GM18867 (cell line): ENCODE data around the gene TOM1L1.

Source experiments
- ATAC-seq: cut with Tn5 transposase; IDR thresholded peaks from one replicate; pipeline ENCODE4 v1.9.1; 2021; ENCODE audit warnings: mild to moderate bottlenecking, moderate library complexity; ENCODE audit not compliant: unreplicated experiment

The TOM1L1 gene

DNA sequence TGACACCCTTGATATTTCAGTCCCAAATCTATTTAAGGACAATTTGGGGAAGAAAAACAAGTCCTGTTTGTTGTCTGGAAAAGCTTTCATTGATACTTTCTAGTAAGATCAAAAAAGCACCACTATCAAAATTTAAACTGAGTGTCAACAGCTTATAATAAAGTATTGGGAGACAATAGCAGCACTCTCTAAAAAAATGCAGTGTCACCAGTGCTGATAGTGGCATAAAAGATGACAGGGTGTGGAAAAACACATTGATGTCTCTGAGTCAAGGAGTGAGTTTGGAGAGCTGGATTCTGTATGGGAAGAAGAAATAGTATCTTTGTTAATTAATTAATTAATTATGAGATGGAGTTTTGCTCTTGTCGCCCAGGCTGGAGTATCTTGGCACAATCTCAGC lies 8.3 kb upstream of the TOM1L1 start:
- ATAC-seq = no peak

GRCh38 chr17:54898576-54898975 lies 2.1 kb upstream of the TOM1L1 start:
- ATAC-seq = no peak

- no peak for ATAC-seq
Observed at GRCh38 chr17:54899201-54899600, 1.5 kb upstream of the TOM1L1 start.

DNA sequence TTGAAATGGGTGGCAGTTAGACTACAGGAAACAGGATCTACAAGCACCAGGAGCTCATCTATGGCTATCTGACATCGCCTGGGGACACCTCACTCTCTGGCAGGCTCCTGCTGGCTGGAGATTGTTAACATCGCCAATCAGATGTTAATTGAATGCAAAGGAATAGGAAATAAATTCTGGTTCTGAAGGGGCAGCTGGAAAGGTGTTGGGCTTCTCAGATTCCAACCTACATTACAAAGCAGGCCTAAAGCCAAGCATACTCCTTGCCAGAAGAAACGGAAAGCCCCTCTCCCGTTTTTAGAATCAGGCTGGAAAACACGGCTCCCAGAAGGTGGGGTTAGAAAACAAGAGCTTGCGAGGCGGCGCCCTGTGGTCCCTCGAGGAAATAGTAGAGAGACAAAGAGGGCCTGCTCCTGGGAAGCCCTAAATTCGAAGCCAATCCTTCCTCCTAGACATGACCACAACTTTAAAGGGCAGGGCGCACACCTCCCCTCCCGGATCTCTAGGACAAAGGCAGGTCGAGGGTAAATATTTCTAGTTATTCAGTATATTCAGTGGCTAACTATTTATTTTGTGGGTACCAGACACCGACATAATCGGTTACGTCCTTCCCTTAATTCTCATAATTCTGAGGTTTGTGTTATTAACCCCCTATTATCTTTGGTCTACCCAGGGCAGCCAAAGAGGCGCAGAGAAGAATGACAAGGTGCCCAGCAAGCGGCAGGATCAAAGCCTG lies 763 bp upstream of the TOM1L1 start:
- ATAC-seq = no peak

DNA sequence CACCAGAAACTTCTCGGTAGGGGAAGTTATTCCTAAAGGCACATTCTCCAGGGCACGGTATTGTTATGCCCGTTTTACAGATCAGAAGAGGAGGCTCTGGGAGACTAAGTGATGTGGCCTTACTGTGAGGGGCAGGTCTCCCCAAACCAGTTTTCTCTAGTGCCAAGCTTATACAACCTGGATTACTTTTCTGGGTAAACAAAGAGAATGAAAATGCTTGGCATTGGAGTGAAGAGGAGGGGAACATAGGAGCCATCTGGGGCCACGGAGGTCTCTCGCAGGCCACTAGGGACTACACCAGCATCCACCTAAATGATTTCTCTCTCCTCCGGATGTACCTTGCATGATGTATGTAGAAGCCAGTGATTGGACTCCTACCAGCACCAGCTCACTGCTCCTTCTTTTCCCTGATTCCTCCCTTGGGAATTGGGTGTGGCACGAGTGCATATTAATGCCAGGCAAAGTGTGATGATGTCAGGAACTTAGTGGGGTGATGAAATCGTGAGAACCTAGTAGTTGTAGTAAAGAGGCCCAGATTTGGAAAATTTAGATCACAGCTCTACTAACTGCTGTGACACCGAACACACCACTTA lies 674 bp downstream of the TOM1L1 start:
- ATAC-seq = no peak

DNA sequence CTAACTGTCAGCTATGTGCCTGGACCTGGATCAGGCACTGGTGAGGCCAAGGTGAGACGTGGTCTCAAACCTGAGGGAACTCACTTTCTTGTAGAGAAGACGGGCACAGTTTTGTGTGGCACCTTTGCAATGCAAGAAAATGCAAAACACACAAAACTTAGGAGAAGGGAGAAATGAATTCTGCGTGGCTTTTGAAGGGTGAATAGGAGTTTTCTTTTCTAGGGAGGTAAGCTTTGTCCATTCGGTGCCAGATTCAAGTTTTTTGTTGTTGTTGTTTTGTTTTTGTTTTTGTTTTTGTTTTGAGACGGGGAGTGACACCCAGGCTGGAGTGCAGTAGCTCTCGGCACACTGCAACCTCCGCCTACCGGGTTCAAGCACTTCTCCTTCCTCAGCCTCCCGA lies 1.4 kb downstream of the TOM1L1 start:
- ATAC-seq = no peak

DNA sequence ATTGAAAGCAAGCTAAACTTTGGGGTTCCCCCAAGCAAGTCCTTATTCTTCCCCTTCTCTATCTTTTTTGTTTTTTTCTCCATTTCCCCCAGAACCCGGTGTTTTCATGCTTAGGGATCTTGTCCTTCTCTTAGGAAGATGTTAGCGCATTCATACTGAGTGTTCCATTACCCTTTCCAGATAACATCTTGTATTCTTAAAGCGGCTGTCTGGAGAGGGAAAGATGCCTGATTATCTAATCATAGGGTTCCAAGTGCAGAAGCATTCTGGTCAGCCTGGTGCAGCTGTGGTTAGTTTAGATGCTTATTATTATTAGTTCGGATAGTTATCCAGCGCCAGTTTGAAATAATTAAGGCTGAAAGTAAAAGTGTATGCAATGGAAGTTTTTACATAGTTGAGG lies 2.0 kb downstream of the TOM1L1 start:
- ATAC-seq = no peak

GRCh38 chr17:54903375-54903774 lies 2.7 kb downstream of the TOM1L1 start:
- ATAC-seq = no peak

GRCh38 chr17:54906683-54907082 lies 6.0 kb downstream of the TOM1L1 start:
- no peak for ATAC-seq

DNA sequence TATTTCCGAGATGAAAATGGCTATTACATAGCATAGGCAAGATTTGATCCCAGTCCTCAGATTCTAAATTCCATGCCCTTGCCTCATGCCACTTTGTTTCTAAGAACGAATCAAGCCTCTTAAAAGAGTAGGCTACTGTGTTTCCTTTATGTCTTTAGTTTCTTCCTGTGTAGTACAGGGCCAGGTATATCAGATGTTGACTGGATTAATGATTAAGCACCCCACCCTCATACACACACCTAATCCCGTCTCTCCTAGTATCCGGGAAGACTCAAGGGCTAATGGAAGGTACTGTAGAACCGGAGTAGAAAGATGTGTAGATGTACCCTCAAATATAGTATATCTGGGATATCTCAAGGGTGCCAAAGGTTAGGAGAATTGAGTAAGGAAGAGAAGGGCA lies 6.7 kb downstream of the TOM1L1 start:
- no peak for ATAC-seq

- no peak for ATAC-seq
Observed at GRCh38 chr17:54909766-54910165, 9.1 kb downstream of the TOM1L1 start.

GRCh38 chr17:54916721-54917120 lies 16.1 kb downstream of the TOM1L1 start:
- no peak for ATAC-seq

- ATAC-seq = no peak
Observed at GRCh38 chr17:54919425-54919824, 18.8 kb downstream of the TOM1L1 start.

- ATAC-seq = no peak
Observed at GRCh38 chr17:54920819-54921218, 20.2 kb downstream of the TOM1L1 start.

GRCh38 chr17:54924405-54924804 lies 23.8 kb downstream of the TOM1L1 start:
- ATAC-seq = no peak

DNA sequence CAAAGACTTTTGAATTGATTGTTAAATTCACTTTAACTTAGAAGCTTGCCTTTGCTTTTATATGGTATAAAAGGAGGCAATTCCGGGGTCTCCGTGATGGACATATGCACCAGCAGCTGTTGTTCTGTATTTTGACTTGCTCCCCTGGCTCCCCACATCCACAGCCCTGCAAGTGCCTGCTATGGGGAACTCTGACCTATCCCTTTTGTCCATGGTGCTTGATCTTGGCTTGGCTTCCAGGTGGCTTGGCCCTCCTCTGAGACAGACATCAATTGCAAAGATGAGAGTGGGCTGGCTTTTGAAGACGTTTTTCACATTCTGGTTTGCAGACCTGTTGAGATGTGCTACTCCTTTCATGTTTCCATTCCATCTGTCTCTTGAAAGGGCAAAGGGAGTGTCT lies 26.9 kb downstream of the TOM1L1 start:
- no peak for ATAC-seq

GRCh38 chr17:54932711-54933110 lies 32.1 kb downstream of the TOM1L1 start:
- ATAC-seq = no peak

DNA sequence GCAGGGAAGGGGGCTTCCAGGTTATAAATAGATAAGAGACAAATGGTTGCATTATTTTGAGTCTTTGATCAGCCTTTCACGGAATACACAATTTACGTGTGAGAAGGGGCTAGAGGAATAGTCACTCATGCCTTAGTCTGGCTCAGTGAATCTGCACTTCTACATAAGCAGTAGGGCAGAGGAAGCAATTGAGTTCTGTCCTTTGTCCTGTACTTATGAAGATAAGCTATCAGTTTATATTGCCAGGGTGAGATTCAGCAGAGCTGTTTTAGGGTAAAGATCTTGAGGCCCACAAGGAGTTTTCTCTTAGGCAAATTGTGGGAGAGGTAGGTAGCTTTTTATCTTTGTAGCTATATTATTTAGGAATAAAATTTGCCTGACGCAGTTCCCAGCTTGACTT lies 33.3 kb downstream of the TOM1L1 start:
- no peak for ATAC-seq

DNA sequence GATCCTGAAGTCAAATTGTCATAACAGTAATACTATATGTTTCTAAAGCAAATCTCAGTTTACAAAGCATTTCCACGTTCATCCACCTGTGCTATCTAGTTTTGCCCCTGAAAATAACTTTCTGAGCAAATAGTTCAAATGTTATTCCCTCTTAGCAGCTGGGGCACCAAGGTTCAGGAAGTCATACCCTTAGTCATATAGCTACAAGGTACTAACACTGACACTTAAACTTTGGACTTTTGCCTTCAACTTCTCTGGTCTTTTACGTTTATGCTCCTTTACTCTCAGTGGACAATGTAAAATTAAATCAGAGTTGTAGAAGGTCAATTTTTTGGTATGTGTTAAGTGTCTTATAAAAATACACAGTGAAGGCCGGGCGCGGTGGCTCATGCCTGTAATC lies 34.8 kb downstream of the TOM1L1 start:
- no peak for ATAC-seq

- ATAC-seq = no peak
Observed at GRCh38 chr17:54937018-54937417, 36.4 kb downstream of the TOM1L1 start.

DNA sequence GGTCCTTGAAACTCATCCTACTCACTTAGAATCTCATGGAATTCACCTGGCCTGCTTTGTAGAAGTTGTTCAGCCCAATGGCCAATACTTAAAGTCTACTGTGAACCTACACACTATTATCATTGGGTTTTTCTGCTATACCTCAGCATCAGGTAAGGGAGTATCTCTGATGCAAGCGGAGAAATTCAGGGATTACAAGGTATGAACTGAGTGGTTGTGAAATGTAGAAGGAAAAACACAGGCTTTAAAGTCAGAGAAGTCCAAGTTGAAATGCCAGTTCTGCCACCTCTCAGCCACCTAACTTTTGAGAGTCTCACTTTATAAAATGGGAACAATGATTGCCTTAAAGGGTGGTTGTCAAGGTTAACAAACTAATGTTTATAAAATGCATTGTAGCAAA lies 36.8 kb downstream of the TOM1L1 start:
- ATAC-seq = no peak

DNA sequence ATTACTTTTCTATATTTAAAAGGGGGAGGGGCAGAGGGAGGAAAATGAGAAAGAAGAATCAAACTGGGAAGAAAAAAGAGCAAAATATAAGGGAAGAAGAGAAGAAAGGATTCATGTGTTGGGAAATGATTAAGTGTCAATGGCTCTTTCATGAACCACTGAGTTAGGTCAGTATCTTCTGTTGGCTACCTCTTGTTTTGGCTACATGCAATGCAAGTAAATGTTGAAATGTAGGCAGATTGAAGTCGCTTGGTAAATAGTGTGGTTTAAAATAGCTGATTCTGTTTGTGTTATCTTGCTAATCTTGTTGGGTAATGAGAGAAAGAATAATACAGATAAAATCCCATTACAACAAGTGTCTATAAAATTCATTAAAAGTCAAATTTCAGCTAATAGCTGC lies 40.6 kb downstream of the TOM1L1 start:
- ATAC-seq = no peak

GRCh38 chr17:54944796-54945195 lies 44.1 kb downstream of the TOM1L1 start:
- no peak for ATAC-seq
